Stimulated activated CD8-positive, alpha-beta memory T cell treated with anti-CD3 and anti-CD28 coated beads, Interleukin-7, amount 100 ng/mL, for 1 hour (primary cell): ENCODE data around the gene CTXND1.
"Not testable (repeated sequence)": the region's sequence is repeated elsewhere in the genome, so short reads cannot be mapped to it uniquely, and the experiment has no call there.

Experiments used
- DNase-seq, 2 donors: peaks; one replicate each; pipeline ENCODE4 v3.0.0-alpha.2; 2020; ENCODE audit warnings: low read depth in 2 of 2

The CTXND1 gene

DNA sequence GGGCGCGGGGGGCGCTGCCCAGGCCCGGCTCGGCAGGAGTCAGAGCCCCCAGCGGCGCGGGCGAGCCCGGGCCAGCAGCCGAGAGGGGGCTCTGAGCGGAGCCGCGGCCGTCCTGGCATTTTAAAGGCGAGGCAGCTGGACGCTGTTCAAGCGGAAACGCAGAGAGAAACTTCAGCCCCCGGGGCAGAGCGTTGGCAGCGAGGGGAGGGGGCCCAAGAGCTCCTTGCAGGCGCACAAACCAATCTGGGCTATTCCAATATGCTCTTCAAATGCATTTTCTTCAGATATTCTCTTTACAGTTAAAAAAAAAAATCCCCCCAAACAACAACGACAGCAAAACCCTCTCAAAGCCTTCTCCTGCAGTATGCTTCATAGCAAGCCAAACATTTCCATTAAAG, at the start of gene CTXND1:
TSS of gene CTXND1 (minus strand) at position 93 of the 398 bp plus-strand sequence. CDS start 50,264 bp downstream, outside the sequence.
- no peak for DNase-seq

DNA sequence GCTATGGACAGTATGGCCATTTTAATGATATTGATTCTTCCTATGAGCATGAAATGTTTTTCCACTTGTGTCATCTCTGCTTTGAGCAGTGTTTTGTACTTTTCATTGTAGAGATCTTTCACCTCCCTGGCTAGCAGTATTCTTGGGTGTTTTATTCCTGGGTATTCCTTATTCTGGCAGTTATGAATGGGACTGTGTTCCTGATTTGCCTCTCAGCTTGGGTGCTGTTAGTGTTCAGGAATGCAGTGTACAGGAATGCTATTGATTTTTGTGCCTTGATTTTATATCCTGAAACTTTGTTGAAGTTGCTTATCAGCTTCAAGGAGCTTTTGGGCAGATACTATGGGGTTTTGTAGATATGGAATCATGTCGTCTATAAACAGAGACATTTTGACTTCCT, 49.5 kb upstream of the CTXND1 start:
- DNase-seq = no peak

DNA sequence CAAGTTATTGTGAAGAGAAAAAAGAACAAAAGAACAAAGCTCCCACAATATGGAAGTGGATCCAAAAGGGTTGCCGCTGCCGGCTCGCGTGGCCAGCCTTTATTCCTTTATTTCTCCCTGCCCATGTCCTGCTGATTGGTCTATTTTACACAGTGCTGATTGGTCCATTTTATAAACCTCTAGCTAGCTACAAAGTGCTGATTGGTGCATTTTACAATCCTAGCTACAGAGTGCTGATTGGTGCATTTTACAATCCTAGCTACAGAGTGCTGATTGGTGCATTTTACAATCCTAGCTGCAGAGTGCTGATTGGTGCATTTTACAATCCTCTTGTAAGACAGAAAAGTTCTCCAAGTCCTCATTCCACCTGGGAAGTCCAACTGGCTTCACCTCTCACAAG, 43.8 kb upstream of the CTXND1 start:
- DNase-seq = not testable (repeated sequence)

DNA sequence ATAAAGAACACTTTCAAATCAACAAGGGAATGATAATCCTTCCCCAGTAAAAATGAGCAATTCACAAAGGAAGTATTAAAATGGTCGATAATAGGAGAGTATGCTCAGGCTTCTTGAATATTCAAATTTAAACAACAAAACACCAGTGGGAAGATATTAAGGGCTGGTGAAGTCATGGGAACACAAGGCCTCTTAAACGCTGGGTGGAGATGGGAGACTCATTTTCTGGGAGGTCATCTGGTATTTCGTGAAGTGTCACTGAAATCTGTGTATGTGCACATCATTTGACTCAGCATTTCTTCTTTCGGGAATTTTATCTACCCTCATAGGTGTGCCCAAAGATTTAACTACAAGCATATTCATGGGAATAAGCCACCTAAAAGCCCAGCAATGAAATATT, 40.1 kb upstream of the CTXND1 start:
- DNase-seq = no peak

DNA sequence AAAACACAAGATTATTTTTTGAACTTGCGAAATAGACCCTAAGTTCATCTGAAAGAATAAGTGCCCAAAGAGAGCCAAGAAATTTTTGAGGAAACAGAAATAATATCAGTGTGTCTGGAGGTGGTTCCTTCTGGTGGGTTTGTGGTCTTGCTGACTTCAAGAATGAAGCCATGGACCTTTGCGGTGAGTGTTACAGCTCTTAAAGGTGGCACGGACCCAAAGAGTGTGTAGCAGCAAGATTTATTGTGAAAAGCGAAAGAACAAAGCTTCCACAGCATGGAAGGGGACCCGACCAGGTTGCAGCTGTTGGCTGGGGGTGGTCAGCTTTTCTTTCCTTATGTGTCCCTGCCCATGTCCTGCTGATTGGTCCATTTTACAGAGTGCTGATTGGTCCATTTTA, 38.9 kb upstream of the CTXND1 start:
- DNase-seq = not testable (repeated sequence)

DNA sequence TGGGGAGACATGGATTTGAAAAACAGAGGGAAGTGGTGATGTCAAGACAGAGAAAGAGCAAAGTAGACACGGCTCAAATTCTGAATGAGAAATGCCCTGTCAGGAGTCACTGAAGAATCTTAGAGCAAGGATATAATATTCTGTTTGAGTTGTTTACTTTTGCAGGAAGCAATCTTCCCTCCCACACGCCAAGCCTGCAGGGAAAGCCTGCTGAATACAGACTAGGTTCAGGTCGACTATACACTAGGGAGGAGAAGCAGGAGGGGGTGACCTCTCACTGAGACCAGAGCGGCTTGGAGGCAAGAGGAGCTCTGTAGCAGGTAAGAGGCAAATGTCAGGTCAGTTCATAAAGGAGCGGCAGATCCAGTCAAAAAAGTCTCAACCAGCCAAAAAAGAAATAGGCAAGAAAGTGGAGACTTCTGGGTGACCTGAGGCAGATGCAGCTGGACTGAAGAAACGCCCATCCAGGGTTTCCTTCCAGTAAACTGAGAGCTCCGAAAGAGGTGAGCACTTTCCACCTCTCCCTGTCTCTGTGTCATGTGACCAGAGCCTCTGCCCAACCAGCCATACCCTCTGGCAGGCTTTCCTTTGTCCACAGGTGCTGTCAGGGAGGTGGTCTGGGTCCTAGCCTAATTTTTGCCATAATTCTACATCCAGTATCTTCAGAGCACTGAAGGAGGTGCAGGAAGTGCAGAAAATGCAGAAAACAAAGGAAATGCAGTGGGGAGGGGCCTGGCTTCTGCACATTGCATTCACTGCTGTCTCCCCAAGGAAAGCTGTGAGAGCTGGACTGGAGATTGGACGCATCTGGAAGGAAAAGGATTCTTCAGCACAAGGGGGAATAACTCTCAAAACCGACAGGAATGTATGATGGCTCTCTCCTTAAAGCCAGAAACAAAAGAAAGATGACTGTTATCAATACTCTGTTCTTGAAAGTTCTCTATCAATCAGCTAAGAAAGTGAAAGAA, 37.8 kb upstream of the CTXND1 start:
- DNase-seq = no peak

DNA sequence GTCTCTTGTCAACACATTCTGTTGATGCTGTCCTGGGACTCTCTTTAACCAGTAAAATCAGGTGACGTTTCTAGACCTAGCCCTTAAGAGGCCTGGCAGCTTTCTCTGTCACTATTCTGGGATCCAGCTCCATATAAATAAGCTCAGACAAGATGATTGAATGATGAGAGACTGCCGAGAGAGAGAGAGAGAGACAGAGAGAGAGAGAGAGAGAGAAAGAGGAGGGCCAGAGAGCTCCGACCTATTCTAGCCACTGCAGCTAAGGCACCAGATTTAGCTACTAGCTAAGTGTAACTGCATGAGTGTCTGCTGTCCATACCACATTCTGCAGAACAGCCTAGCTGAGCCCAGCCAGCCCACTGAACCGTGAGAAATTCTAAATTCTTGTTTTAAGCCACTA, 36.1 kb upstream of the CTXND1 start:
- no peak for DNase-seq

DNA sequence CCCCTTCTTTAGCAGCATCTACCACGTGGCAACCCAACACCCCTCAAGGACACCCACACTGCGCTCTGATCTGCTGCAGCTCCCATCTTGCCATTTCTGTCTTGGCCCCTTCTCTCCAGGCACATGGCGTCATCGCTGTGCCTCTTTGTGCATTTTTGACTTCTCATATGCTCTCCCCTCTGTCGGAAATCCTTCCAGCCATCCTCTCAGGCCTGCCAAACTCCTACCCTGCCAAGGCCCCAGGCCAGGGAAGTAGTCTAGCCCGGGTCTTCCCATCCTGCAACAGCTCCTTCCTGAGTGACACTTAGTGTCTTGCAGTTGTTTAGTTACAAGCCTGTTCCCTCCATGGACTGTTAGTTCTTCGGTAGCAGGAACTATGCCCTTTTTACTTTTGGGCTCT, 34.0 kb upstream of the CTXND1 start:
- no peak for DNase-seq

DNA sequence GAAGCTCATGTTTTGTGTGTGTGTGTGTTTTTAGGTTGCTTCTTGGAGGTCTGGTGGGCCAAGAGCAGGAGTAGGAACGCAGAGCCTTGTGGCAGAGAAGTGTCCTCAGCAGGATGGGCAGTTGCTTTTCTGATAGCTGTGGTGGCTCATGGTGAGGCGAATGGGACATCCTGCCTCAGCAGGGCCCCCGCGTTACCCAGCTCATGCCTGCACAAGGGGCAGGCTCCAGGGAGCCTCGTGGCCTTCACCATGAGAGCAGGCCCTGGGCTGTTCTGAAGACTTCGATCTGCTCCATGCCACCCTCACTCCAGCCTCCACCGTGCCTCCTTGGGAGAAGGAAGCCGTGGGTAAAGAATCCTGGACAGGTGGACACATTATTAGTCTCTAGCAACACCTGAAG, 33.4 kb upstream of the CTXND1 start:
- DNase-seq = no peak

DNA sequence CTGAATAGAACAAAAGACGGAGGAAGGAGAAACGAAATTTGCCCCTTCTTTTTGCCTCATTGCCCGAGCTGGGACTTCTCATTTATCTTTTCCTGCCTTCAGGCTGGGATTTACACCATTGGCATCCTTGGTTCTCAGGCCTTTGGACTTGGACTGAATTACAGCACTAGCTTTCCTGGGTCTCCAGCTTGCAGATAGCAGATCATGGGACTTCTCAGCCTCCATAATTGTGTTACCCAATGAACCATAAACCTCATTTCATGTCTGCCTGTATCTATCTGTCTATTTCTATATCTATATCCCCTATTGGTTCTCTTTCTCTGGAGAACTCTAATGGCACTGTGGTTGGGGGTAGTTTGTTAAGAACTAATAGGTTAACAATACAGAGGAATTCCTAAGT, 31.5 kb upstream of the CTXND1 start:
- no peak for DNase-seq

DNA sequence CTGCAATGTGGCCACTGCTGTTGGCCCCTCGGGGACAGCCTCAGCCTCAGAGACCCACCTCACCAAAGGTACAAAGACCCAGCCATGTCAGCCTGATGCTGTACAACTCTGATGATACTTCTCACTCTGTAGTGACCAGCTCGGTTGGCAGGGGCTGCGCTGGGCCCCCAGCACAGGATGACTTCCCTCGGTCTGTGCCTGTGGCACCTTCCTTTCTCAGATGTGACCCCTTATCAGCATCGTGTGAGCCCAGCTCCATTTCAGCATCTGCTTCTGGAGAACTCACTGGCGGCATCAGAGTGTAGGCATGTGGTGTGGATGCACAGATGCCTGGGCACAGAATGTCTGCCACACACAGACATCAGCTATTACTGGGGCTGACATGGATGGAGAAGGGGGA, 25.1 kb upstream of the CTXND1 start:
- DNase-seq = no peak

DNA sequence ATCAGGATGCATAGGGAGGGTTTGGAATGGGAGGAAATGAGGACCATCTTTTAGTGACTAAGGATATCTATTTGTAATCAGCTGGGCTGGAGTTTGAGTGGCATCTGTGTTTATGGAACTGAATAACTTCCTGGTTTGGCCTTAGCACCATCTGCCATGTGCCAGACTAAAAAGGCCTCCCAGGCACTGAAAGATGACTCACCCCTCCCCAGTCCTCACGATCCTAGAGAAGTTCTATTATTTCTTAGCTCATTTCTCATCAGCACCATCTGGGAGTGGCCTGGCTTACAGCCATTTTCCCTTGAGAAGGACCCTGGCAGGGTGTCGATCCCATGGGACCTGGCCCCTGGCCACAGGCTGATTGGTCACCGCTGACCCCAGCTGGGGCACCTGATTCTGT, 23.9 kb upstream of the CTXND1 start:
- DNase-seq = no peak

DNA sequence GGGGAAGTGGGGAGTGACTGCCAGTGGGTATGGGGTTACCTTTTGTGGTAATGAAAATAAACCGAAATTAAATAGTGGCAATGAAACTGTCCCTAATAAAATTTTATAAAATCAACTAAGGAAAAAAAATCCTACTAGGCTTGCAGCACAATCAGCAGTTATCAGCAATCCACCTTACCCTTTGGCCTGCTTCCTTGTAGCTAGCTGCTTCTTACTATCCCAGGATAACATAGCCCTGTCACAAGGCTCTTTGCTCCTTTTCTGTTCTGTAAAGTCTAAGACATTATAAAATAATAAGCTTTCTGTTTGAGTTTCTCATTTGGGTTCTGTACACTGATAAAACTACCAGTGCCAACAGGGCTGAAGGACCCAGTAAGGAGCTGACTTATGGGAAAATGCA, 23.0 kb upstream of the CTXND1 start:
- no peak for DNase-seq

DNA sequence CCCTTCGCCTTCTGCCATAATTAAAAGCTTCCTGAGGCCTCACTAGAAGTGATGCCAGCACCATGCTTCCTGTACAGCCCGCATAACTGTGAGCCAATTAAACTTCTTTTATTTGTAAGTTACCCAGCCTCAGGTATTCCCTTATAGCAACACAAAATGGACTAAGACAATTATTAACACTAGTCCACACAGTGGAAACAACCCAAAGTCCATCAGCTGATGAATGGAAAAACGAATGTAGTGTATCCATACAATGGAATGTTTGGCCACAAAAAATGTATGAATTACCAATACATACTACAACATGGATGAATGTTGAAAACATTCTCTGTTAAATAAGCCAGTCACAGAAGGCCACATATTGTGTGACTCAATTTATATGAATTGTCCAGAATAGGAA, 22.5 kb upstream of the CTXND1 start:
- DNase-seq = no peak

DNA sequence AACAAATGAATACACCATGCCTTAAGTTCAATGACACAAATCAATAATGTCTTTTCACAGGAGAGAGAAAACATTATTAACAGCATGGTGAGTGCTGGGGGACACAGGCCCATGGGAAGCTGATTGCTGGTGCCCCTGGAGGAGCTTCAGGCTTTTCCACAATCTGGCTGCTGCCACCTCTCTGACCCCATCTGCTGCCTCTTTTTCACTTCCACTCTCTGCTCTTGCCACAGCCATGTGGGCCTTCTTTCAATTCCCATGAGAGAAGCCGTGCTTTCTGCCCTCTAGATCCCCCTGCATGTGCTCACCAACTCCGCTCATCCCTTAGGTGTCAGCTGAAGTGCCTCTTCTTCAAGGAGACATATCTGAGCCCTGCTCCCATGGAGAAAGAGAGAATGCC, 21.0 kb upstream of the CTXND1 start:
- DNase-seq = no peak

DNA sequence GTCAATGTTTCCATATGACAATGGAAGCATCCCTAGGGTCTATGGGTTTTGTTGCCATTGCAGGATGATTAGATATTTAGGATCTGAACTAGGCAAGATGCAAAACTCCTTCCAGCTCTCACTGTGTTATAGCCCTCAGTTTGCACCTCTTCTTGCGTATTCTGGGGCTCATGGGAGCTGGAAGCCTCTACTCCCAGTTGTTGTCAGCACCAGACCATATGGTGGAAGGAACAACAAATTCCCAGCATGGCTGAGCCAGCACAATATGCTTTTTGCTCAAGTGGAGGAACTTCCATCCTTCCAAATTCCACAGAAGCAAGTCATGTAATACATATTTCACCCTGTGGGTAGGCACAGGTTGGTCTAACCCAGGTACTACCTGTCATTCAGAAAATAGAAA, 18.5 kb upstream of the CTXND1 start:
- DNase-seq = no peak

DNA sequence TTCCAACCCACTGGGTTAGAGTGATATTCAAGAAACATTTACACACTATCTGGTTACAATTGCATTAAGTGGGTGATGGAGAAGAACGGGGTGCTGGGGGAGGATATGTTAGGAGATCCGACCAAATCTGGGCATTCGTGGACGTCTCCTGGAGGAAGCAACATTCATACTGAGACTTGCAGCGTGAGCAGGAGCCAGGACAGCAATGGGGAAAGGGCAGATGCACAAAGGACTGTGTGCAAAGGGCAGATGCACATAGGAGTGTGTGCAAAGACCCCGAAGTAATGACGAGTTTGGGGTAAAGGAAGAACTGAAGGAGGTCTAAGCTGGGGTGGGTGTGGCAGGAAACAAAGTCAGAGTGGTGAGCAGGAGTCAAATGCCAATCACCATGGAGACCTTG, 16.1 kb upstream of the CTXND1 start:
- DNase-seq = no peak

DNA sequence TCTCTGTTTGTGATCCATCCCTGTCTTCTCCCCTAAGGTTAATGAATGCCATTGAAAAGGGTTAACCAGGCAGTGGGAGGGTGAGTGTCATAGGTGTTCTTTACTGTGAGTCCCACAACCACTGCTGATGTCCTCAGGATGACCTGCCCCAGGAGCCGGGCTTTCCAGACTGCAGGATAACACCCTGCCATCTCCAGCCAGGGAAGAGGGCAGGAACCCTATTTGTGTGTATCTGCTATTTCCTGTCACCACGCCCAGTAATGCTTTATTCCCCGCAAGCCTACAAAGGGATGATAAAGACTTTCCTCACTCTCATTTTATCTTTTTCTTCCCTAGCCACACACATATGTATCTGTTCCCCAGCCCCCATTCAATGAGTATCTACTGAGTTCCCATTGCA, 15.6 kb upstream of the CTXND1 start:
- DNase-seq = no peak

DNA sequence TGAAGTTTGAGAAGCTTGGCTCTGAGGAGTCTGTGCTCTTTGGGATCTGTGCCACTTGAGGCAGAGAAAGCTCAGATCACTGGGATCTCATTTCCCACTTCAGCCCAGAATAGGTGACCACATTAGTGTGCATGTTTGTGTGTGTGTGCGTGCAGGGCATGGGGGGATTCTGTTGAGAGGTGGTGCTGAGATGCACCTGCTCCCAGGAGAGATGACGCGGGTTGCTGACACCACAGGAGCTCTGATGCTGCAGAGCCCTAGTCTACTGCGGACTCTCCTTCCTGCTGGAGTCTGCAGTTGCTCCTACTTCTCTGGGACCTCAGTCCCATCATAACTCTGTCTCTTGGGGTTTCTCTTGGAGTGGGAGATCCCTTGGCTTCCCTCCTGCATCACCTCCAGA, 14.7 kb upstream of the CTXND1 start:
- no peak for DNase-seq

DNA sequence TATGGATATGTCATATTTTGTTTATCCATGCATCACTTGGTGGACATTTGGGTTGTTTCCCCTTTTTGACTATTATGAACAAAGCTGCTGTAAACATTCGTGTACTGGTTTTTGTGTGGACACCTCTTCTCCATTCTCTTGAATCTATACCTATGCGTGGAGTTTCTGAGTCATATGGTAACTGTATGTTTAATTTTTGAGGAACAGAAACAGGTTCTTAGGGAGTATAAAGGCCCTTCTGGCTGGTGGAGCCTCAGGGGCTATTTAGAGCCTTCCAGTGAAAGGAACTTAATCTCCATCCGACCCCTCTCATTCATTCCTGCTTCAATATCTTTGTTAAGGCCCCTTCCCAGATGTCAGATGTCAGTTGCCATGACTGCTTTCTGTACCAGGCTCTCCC, 14.1 kb upstream of the CTXND1 start:
- no peak for DNase-seq

DNA sequence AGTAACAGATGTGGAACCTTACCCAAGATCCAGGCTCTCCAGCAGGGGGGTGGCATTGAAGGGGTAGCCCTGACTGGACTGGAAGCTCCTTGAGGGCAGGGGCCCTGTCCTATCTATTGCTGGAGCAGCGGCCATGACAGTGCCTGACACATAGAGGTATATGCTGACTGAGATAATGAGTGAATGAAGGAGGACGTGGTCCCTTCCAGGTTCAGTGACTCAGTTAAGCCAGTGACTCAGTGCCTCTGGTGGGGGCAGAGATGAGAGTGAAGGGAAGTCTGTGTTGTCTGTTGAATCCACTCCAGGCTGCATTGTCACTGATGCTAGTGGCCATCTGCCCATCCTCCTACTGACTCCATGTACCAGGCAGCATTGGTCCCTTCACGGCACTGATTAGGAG, 13.0 kb upstream of the CTXND1 start:
- no peak for DNase-seq

DNA sequence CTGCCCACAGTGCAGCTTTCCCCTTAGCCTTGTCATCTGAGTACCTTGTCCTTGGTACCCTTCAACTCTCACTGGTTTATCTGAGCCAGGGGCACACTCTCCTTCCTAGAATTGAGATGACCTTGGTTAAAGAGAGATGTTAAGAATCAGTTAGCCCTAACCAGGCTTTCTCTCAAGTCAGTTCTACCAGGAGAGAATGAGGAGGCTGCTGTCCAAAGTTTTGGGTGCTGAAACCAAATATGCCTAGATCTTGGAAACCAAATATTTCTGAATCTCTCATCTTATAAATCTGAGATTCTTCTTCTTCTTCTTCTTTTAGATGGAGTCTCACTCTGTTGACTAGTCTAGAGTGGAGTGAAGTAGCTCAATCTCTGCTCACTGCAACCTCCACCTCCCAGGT, 12.0 kb upstream of the CTXND1 start:
- DNase-seq = no peak

DNA sequence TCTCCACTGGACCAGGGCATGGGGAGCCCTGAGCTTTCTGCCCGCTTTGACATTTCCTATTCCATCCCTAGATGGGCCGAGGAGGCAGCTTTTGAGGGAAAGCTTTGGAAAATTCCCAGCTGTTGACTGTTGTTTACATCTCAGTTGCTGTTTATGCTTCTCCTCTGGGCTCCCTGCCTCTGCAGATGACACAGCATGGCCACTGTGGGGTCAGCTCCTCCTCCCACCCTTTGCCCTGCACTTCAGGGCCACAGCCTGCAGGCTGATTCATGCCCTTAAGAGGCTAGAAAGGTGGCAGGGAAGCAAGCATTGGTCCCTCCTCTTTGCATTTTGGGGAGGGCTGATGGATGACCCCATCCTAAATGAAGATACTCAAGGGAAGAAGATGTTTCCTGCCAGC, 8.5 kb upstream of the CTXND1 start:
- no peak for DNase-seq
